ENCODE results near the gene EGFLAM.

The EGFLAM gene

DNA sequence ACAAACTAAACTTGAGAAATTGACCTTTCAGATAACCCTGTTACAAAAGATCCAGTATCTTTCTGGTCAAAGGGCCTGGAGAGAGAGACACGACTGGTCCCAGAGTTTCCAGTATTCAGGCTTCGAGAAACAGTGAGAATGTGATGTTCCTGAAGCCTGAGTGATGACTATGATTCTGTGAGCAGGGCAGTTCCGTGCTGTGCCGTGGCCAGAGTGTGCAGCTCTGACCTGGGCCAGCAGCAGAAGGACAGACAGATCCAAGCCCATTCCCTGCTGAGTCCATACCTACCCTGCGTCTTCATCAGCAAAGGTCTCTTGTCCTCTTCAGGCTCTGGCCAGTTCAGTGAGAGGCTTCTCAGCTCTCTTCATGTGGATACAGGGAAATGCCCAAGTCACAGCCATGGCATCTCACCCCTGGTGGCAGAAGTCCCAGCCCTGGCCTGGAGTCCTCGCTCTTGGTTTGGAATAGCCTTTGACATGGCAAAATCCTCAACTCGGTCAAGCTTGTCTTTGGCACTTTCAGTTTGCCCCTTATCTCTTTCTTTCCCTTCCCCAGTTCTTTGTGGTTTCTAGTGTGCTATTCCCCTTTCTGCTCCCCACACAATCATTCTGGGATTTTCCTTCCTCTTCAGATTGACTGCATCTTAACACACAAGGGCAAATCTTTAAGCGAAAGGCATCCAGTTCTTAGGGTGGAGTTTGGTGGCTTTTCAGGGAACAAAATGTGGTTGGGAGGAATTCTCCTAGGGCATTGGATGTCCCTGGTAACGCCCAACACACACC, 190.4 kb downstream of the EGFLAM start:
- H3K9me3 ChIP-seq (ENCODE audit: control extremely low read depth in 1 of 5, control insufficient read depth in 4 of 5, insufficient read depth in 2 of 5, low read depth in 1 of 5, low read length in 4 of 5), result peaks cover 0 to 2% (median 0%) of the 10 kb centered on the region in 5 experiments
- DNase-seq, result no peak
- no peaks in the 10 kb centered on the region for H3K36me3 ChIP-seq (ENCODE audit: control insufficient read depth in 4 of 4, insufficient read depth in 4 of 4, low read length in 3 of 4)
- POLR2A ChIA-PET, result no interaction called here
- CTCF ChIA-PET, result interaction anchor here (3.2 kb wide), 1 partner anchor 28 kb away, joined by 8 read pairs; no protein-coding TSS in a partner anchor
- H3K27ac ChIP-seq (ENCODE audit: insufficient read depth in 1 of 2, low read depth in 1 of 2, low read length in 2 of 2, poor library complexity in 1 of 2, severe bottlenecking in 2 of 2), result no peak overlapping the region
- H3K4me1 ChIP-seq (ENCODE audit: control extremely low read depth in 1 of 4, control insufficient read depth in 4 of 4, insufficient read depth in 4 of 4, low read length in 3 of 4), result peaks cover 0 to 10% (median 7%) of the 10 kb centered on the region in 4 experiments
- no peak overlapping the region for H3K4me3 ChIP-seq (ENCODE audit: control insufficient read depth in 1 of 7, extremely low read depth in 1 of 7, insufficient read depth in 4 of 7, low read depth in 2 of 7, low read length in 6 of 7)
- WGBS (ENCODE audit: insufficient coverage), result 72% methylated on average over 7 of the region's 9 CpGs
- H3K27me3 ChIP-seq (replicated peaks in 2 of 5; ENCODE audit: control insufficient read depth in 4 of 5, insufficient read depth in 5 of 5, low read length in 4 of 5), result peaks cover 9 to 92% (median 46%) of the 10 kb centered on the region in 5 experiments

DNA sequence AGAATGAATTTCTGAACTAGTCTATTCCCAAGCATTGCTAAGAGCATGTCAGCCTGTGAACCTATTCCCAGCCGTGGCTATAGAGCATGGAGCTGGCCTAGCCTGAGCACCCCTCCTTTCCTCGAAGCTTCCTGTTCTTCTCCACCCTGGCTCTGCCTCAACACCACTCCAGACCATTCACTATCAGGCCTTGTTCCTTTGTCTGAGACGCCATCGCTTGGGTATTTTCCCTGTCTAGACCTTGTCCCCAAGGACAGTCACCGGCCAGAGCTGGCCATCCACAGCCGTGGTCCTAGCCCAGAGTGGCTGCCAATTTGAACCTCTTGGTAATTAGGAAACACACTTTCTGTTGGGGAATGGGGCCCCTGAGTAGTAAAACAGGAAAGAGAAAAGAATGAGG, 192.3 kb downstream of the EGFLAM start:
- CTCF ChIA-PET, result interaction anchor here (1.5 kb wide), 1 partner anchor 9 kb away, joined by 8 read pairs; no protein-coding TSS in a partner anchor
- H3K27ac ChIP-seq (ENCODE audit: insufficient read depth in 1 of 2, low read depth in 1 of 2, low read length in 2 of 2, poor library complexity in 1 of 2, severe bottlenecking in 2 of 2), result no peak overlapping the region
- WGBS (ENCODE audit: insufficient coverage), result 87% methylated on average over 5 of the region's 6 CpGs
- peaks cover 9 to 93% (median 51%) of the 10 kb centered on the region in 5 experiments for H3K27me3 ChIP-seq (replicated peaks in 2 of 5; ENCODE audit: control insufficient read depth in 4 of 5, insufficient read depth in 5 of 5, low read length in 4 of 5)
- no peak overlapping the region for H3K4me3 ChIP-seq (ENCODE audit: control insufficient read depth in 1 of 7, extremely low read depth in 1 of 7, insufficient read depth in 4 of 7, low read depth in 2 of 7, low read length in 6 of 7)
- no peaks in the 10 kb centered on the region for H3K36me3 ChIP-seq (ENCODE audit: control insufficient read depth in 4 of 4, insufficient read depth in 4 of 4, low read length in 3 of 4)
- peaks cover 0 to 2% (median 0%) of the 10 kb centered on the region in 5 experiments for H3K9me3 ChIP-seq (ENCODE audit: control extremely low read depth in 1 of 5, control insufficient read depth in 4 of 5, insufficient read depth in 2 of 5, low read depth in 1 of 5, low read length in 4 of 5)
- H3K4me1 ChIP-seq (ENCODE audit: control extremely low read depth in 1 of 4, control insufficient read depth in 4 of 4, insufficient read depth in 4 of 4, low read length in 3 of 4), result peaks cover 0 to 15% (median 11%) of the 10 kb centered on the region in 4 experiments
- DNase-seq, result no peak
- POLR2A ChIA-PET, result no interaction called here

DNA sequence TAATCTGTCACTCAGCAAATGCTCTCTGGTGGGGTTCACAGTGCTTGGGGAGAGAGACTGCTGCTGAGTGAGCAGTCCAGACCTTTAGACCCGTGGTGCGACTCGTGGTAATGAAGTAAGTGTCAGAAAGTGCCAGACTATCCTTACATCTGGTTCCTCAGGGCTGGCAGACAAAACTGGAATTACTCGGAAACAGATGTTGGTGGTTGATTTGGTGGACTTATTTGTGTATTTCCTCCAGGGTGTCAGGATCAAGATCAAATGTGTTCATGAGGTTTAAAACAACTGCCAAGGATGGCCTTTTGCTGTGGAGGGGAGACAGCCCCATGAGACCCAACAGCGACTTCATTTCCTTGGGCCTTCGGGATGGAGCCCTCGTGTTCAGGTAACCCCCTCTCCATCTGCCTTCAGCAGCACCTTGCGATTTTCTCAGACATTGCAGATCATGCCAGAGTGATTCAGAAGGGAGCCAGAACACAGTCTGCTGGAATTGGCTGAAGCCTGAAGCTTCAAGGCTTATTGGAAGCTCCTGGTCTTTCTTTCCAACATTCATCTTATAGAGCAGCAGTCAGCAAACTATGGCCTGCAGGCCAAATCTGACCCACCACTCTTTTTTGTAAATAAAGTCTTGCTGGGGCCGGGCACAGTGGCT, 192.8 kb downstream of the EGFLAM start:
- Histone ChIP-seq H3K9me3 (ENCODE audit: control extremely low read depth in 1 of 5, control insufficient read depth in 4 of 5, insufficient read depth in 2 of 5, low read depth in 1 of 5, low read length in 4 of 5) (peaks cover 0 to 2% (median 0%) of the 10 kb centered on the region in 5 experiments), H3K4me3 (ENCODE audit: control insufficient read depth in 1 of 7, extremely low read depth in 1 of 7, insufficient read depth in 4 of 7, low read depth in 2 of 7, low read length in 6 of 7) (no peak overlapping the region), H3K27me3 (replicated peaks in 2 of 5; ENCODE audit: control insufficient read depth in 4 of 5, insufficient read depth in 5 of 5, low read length in 4 of 5) (peaks cover 9 to 93% (median 54%) of the 10 kb centered on the region in 5 experiments), H3K27ac (ENCODE audit: insufficient read depth in 1 of 2, low read depth in 1 of 2, low read length in 2 of 2, poor library complexity in 1 of 2, severe bottlenecking in 2 of 2) (no peak overlapping the region), H3K4me1 (ENCODE audit: control extremely low read depth in 1 of 4, control insufficient read depth in 4 of 4, insufficient read depth in 4 of 4, low read length in 3 of 4) (peaks cover 0 to 15% (median 11%) of the 10 kb centered on the region in 4 experiments), H3K36me3 (ENCODE audit: control insufficient read depth in 4 of 4, insufficient read depth in 4 of 4, low read length in 3 of 4) (no peaks in the 10 kb centered on the region)
- WGBS (ENCODE audit: insufficient coverage), result 69% methylated on average over 8 of the region's 9 CpGs
- DNase-seq, result peak; percentile 14 to 75 (median 59)
- POLR2A ChIA-PET, result no interaction called here
- CTCF ChIA-PET, result interaction anchor here (0.7 to 1.5 kb wide), 3 partner anchors 10 to 185 kb away, joined by 3 to 8 read pairs (median 4); no protein-coding TSS in a partner anchor

DNA sequence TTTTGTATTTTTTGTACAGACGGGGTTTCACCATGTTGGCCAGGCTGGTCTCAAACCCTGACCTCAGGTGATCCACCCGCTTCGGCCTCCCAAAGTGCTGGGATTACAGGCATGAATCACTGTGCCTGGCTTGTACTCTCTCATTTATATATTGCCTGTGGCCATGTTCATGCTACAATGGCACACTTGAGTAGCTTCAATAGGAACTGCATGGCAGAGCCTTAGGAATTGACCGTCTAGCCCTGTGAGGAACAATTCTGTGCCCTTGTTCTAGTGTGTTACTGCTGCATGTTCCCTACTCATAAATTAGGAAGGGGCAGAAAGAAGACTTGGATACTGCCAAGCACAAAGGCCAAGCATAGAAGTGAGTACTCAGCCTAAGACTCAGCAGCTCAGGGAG, 193.8 kb downstream of the EGFLAM start:
- H3K27ac ChIP-seq (ENCODE audit: insufficient read depth in 1 of 2, low read depth in 1 of 2, low read length in 2 of 2, poor library complexity in 1 of 2, severe bottlenecking in 2 of 2), result no peak overlapping the region
- H3K9me3 ChIP-seq (ENCODE audit: control extremely low read depth in 1 of 5, control insufficient read depth in 4 of 5, insufficient read depth in 2 of 5, low read depth in 1 of 5, low read length in 4 of 5), result peaks cover 0 to 8% (median 0%) of the 10 kb centered on the region in 5 experiments
- POLR2A ChIA-PET, result no interaction called here
- DNase-seq, result no peak
- H3K4me1 ChIP-seq (ENCODE audit: control extremely low read depth in 1 of 4, control insufficient read depth in 4 of 4, insufficient read depth in 4 of 4, low read length in 3 of 4), result peaks cover 0 to 15% (median 11%) of the 10 kb centered on the region in 4 experiments
- CTCF ChIA-PET, result interaction anchor here (0.9 to 2.6 kb wide), 6 partner anchors 9 to 98 kb away, joined by 3 to 22 read pairs (median 4); no protein-coding TSS in a partner anchor
- H3K27me3 ChIP-seq (replicated peaks in 2 of 5; ENCODE audit: control insufficient read depth in 4 of 5, insufficient read depth in 5 of 5, low read length in 4 of 5), result peaks cover 10 to 93% (median 56%) of the 10 kb centered on the region in 5 experiments
- no peaks in the 10 kb centered on the region for H3K36me3 ChIP-seq (ENCODE audit: control insufficient read depth in 4 of 4, insufficient read depth in 4 of 4, low read length in 3 of 4)
- 100% methylated on average over 3 of the region's 4 CpGs for WGBS (ENCODE audit: insufficient coverage)
- no peak overlapping the region for H3K4me3 ChIP-seq (ENCODE audit: control insufficient read depth in 1 of 7, extremely low read depth in 1 of 7, insufficient read depth in 4 of 7, low read depth in 2 of 7, low read length in 6 of 7)

DNA sequence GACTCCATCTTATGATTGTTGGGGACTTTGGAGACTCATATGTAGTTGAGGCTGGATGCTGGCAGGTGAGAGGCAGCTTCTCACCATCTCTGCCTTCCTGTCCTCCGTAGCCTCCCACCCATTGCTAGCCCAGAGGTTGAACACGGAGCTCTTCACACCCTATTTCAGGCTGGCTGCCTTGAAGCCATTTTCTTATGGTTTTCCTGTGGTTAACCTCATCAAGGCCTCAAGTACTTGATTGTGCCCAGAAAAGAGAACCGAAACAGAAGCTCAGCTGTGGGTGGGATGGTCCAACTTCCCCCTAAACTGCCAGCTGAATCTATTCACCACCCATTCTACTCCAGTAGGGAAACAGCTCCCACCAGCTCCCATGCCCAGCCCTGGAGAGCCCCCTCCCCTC, 195.1 kb downstream of the EGFLAM start:
- ChIA-PET POLR2A (no interaction called here), CTCF (interaction anchor here (0.8 to 2.6 kb wide), 5 partner anchors 9 to 468 kb away, joined by 3 to 22 read pairs (median 6); no protein-coding TSS in a partner anchor)
- DNase-seq, result peak; percentile 91 to 98 (median 98)
- Histone ChIP-seq H3K27me3 (replicated peaks in 2 of 5; ENCODE audit: control insufficient read depth in 4 of 5, insufficient read depth in 5 of 5, low read length in 4 of 5) (peaks cover 6 to 93% (median 57%) of the 10 kb centered on the region in 5 experiments), H3K4me3 (ENCODE audit: control insufficient read depth in 1 of 7, extremely low read depth in 1 of 7, insufficient read depth in 4 of 7, low read depth in 2 of 7, low read length in 6 of 7) (no peak overlapping the region), H3K4me1 (ENCODE audit: control extremely low read depth in 1 of 4, control insufficient read depth in 4 of 4, insufficient read depth in 4 of 4, low read length in 3 of 4) (peaks cover 0 to 15% (median 11%) of the 10 kb centered on the region in 4 experiments), H3K9me3 (ENCODE audit: control extremely low read depth in 1 of 5, control insufficient read depth in 4 of 5, insufficient read depth in 2 of 5, low read depth in 1 of 5, low read length in 4 of 5) (peaks cover 0 to 8% (median 0%) of the 10 kb centered on the region in 5 experiments), H3K36me3 (ENCODE audit: control insufficient read depth in 4 of 4, insufficient read depth in 4 of 4, low read length in 3 of 4) (no peaks in the 10 kb centered on the region), H3K27ac (ENCODE audit: insufficient read depth in 1 of 2, low read depth in 1 of 2, low read length in 2 of 2, poor library complexity in 1 of 2, severe bottlenecking in 2 of 2) (no peak overlapping the region)
- 0% methylated on average over 3 of the region's 3 CpGs for WGBS (ENCODE audit: insufficient coverage)

DNA sequence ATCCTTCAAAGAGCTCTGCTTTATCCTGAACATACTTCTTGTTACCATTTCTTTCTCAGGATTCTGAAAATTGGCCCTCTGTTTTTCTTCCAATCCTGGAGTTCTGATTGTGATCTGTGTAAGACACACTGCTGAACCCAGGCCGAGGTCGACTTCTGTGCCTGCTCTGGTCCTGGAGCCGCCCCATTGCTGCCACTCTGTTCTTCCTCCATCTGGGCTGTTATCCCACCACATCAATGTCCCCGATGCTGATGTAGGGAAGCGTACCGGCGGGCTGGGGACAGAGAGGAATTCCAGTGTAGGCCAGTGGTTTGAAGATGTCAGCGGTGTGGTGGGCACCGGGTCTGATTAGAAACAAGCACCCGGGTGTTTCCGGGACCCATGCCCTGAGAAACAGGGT, 195.6 kb downstream of the EGFLAM start:
- no peak for DNase-seq
- Histone ChIP-seq H3K9me3 (ENCODE audit: control extremely low read depth in 1 of 5, control insufficient read depth in 4 of 5, insufficient read depth in 2 of 5, low read depth in 1 of 5, low read length in 4 of 5) (peaks cover 0 to 11% (median 0%) of the 10 kb centered on the region in 5 experiments), H3K27ac (ENCODE audit: insufficient read depth in 1 of 2, low read depth in 1 of 2, low read length in 2 of 2, poor library complexity in 1 of 2, severe bottlenecking in 2 of 2) (no peak overlapping the region), H3K36me3 (ENCODE audit: control insufficient read depth in 4 of 4, insufficient read depth in 4 of 4, low read length in 3 of 4) (no peaks in the 10 kb centered on the region), H3K27me3 (replicated peaks in 2 of 5; ENCODE audit: control insufficient read depth in 4 of 5, insufficient read depth in 5 of 5, low read length in 4 of 5) (peaks cover 6 to 93% (median 59%) of the 10 kb centered on the region in 5 experiments), H3K4me1 (ENCODE audit: control extremely low read depth in 1 of 4, control insufficient read depth in 4 of 4, insufficient read depth in 4 of 4, low read length in 3 of 4) (peaks cover 0 to 15% (median 11%) of the 10 kb centered on the region in 4 experiments), H3K4me3 (ENCODE audit: control insufficient read depth in 1 of 7, extremely low read depth in 1 of 7, insufficient read depth in 4 of 7, low read depth in 2 of 7, low read length in 6 of 7) (no peak overlapping the region)
- POLR2A ChIA-PET, result no interaction called here
- CTCF ChIA-PET, result interaction anchor here (0.8 to 2.6 kb wide), 4 partner anchors 9 to 468 kb away, joined by 3 to 22 read pairs (median 6); no protein-coding TSS in a partner anchor
- 74% methylated on average over 9 of the region's 11 CpGs for WGBS (ENCODE audit: insufficient coverage)
